Measurements from ENCODE around the gene NXN.
"Not testable (repeated sequence)": the region's sequence is repeated elsewhere in the genome, so short reads cannot be mapped to it uniquely, and the experiment has no call there.

NXN gene

DNA sequence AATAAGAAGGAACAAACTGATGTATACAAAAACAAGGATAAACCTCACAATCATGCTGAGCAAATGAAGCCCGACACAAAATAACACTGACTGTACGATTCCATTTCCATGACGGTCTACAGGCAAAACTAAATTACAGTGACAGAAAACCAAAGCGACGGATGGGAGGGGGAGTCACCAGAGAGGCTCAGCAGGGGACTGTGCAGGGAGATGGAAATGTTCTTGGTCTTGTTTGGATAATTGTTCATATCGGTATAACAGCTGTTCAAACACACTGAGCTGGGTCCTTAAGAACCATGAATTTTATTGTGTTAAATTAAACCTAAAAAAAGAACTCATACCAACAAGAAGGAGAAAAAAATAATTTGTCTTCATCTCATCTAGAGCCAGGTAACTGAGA lies 97.8 kb downstream of the NXN start:
- no peak for DNase-seq

DNA sequence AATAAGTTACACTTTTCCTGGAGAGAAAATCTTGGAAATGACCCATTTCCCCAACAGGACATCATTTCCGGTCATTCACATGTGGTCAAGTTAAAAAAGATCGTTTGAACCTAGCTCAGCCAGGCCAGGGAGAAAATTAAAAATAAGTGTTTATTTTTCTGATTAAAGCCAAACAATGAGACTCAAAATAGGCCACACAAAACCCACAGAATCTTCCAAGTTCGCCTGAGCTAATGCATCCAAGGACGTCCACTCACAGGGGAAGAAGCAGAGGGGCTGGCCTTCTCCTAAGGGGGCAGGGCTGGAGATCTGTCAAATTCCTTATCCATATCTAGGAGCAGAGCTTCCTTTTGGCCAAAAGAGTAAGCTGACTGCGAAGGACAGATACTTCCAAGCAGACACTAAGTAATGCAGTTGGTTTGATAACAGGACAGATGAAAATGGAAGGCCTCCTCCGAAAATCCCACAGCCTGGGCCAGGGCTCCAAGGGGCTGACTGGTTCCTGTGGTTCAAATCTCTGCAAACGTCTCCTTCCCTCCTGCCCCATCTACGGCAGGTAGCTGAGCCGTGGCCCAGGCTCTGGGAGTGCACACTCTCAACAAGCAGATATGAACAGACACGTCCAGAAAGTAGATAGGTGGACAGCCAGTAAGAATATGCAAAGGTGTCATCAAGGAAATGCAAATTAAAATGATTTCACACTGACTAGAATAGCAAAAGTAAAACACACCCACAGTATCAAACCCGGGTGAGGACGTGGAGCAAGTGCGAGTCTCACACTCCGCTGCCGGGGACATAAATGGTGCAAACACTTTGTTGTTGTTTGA lies 98.9 kb downstream of the NXN start:
- no peak for DNase-seq

DNA sequence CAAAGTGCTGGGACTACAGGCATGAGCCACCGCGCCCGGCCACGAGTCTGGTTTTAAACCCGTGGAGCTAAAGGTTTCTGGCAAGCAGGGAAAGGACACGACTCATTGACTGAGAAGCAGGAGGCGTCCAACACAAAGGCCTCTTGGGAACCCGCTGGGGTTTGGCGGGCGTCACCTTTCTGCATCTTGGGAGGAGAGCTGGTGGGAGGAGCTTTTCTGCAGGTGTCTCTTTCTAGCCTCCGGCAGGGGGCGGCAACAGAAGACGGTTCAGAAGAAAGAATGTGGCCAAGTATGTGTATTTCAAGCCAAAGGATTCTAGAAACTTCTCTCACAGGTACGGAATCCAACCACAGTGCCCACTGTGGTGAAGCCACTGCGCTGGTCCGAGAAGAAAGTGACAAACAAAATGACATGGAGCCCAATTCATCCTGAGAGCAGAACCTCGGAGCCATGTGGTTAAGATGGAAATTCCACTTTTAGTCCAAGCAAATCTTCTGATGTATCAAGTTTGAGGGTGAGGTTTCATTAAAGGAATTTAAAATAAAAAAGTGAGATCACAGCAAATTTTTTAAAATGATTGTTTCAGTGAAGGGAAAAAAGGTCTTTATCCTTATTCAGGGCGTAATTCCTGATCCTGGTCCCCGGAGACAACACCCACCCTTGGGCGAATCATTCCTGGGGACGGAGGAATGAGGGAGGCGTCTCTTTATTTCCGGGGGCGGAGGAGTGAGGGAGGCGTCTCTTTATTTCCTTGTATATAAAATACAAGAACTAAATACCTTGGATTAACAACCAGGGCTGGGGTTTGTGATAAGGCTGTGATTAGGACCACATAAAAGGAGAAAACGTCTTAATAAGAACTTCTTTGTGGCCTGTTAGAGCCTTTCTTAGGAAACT lies 99.8 kb downstream of the NXN start:
- DNase-seq: no peak

DNA sequence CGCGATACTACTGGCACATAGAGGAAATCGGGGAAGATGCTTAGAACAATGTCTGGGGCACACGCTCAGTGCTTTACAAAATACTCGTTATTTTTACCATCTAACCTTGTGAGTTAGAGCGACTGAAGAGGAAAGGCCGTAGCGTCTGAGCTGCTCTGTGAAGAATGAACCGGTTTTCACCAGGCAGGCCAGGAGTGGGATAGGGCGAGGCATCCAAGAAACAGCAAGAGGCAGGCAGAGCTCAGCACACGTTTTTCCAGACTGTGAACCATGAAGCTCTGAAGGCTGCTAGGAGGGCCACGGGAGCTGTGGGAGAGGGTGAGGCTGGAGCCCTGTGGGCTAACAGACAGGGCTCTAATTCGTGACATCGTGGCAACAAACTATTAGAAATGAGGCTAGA lies 101.9 kb downstream of the NXN start:
- DNase-seq: no peak

DNA sequence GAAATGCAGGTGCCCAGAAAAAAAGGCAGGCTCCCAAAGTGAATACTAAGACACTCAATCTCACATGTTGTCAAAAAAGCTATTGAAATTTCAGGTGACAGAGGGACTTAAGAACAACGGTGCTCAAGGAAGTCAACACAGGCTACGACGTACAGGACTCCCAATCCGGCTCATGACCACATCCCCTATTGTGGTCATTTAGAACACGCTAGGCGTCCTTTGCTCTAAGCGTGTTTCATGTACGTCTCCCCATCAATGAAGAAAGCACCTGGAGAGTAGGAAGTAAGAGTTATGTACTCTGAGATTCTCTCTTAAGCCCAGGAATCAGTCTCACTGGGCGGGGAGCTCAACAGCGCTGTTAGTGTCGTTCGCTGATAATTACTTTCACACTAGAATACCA lies 103.3 kb downstream of the NXN start:
- DNase-seq: no peak

DNA sequence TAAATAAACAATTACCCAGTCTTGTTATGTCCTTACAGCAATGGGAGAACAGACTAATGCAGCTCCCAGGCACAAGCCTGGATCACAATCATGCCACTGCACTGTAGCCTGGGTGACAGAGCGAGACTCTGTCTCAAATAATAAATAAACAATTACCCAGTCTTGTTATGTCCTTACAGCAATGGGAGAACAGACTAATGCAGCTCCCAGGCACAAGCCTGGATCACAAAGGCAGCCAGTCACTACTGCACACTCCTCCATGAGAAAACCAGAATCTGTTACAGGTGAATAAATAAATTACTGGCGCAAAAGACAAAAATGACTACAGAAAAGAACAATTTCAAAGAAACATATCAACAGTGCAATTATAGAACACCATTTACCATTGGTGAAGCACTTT lies 105.0 kb downstream of the NXN start:
- DNase-seq: not testable (repeated sequence)

- DNase-seq: no peak
These were observed 106.7 kb downstream of the NXN start for GRCh38 chr17:872855-873254.

- DNase-seq: no peak
These were observed 107.6 kb downstream of the NXN start for GRCh38 chr17:871751-872519.

GRCh38 chr17:869567-870525 lies 109.7 kb downstream of the NXN start:
- DNase-seq: no peak

- no peak for DNase-seq
These were observed 110.5 kb downstream of the NXN start for GRCh38 chr17:869086-869485.

- DNase-seq: no peak
These were observed 111.6 kb downstream of the NXN start for GRCh38 chr17:867896-868489.

DNA sequence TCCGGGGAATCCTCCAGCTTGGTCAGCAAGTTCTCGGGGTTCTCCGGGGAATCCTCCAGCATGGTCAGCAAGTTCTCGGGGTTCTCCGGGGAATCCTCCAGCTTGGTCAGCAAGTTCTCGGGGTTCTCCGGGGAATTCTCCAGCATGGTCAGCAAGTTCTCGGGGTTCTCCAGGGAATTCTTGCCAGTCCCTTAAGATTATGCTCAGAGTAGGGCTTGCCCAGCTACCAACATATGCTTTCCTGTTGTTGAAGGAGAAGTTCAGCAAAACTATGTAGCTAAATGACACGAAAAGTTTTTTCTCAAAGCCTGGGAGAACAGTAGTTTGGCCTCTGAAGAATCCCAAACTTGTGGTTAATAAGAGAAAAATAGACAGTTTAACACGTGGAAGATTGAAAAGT lies 112.3 kb downstream of the NXN start:
- DNase-seq: not testable (repeated sequence)

DNA sequence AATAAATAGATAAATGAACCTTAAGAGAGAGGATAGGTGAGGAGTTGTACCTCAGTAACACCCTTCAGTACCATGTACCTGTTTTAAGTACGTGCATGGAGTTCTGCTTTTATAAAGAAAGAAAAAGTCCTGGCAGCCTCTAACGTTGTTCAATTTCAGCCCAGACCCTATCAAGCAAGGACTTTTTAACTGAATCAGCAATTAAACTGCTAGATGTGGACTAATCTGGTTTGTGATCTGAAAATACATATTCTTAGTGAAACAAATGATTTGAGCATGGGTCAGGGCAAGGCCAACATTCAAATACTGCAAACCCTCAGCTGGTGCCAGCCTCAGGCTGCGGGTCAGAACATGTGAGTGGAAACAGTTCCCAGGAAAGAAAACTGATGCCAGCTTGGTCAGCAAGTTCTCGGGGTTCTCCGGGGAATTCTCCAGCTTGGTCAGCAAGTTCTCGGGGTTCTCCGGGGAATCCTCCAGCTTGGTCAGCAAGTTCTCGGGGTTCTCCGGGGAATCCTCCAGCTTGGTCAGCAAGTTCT lies 112.9 kb downstream of the NXN start:
- no peak for DNase-seq

DNA sequence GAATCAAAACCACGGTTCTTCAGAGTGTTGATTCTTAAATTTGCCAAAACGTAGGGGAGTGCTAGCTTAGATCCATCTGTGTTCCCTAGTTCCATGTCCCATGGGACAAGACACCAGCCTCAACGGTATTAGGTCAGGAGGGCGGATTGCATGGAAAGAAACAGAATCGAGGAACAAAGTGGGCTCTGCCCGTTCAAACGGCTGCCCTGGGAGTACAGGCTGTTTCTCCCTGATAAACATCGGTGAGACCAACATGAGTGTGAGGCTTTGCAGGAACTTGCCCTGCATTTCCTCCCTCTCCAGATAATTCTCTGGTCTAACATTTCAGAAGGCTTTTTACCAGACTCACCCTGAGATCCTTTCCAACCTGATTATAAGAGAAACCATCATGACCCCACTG lies 115.3 kb downstream of the NXN start:
- DNase-seq: no peak

DNA sequence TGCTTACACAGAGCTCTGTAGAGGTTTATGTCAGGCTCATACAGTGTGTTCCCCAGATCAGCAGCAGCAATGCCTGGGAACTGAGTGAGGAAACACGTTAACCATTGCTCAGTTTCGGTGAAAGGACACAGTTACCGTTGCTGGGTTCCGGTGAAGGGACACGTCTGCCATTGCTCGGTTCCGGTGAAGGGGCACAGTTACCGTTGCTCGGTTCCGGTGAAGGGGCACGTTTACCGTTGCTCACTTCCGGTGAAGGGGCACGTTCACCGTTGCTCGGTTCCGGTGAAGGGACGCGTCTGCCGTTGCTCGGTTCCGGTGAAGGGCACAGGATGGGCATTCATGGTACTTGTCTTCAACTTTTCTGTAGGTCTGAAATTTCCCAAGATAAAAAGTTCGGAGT lies 115.7 kb downstream of the NXN start:
- DNase-seq: no peak

- no peak for DNase-seq
These were observed 117.0 kb downstream of the NXN start for GRCh38 chr17:862582-862981.

- DNase-seq: no peak
These were observed 118.2 kb downstream of the NXN start for GRCh38 chr17:861364-861763.

GRCh38 chr17:860805-861204 lies 118.8 kb downstream of the NXN start:
- no peak for DNase-seq

DNA sequence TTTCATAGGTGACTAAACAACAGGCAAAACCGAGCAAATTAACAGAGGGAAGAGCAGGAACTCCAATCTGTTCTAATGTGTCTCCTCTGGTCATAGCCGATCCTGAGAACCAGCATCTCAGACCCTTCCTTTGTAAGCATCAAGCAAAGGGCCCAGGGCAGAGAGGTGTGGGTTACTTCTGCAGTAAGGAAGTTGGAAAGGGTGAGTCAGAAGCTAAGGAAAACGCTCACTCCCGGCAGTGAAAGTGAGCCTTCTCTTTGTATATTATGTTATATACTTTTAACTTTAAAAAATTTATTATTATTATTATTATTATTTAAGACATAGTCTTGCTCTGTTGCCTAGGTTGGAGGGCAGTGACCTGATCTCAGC lies 119.8 kb downstream of the NXN start:
- no peak for DNase-seq

DNA sequence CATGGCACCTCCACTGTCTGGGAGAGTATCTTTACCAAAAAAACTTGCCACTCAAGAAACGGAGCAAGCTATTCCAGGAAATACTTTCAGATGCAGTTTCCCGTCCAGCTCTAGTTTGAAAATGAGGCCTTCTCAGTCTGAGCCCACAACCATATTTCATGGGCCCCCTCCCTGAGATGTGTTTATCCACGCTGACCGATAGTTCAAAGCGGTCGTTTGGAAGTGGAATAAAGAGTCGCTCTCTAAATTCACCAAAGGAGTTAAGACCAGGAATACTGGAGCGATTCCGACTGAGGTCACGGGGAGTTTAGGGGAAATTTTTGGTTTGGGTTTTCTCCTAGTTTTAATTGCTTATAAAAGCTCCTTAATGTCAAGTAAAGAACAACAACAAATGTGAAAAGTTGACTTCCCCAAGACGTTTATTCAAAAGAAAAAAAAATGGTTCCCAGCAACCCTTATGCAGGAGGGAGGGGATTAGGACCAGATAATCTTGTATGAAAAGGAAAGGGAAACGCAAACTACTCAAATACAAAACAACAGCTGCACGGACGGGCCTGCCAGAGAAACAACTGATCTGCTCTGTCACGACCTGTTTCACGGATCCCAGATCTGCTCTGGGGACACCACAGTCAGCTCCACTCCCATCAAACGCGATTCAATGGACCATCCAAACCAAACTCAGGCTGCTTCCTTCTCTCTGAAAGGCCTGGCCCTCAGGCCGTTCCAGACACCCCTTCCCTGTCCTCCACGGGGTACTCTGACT lies 120.3 kb downstream of the NXN start:
- DNase-seq: no peak

DNA sequence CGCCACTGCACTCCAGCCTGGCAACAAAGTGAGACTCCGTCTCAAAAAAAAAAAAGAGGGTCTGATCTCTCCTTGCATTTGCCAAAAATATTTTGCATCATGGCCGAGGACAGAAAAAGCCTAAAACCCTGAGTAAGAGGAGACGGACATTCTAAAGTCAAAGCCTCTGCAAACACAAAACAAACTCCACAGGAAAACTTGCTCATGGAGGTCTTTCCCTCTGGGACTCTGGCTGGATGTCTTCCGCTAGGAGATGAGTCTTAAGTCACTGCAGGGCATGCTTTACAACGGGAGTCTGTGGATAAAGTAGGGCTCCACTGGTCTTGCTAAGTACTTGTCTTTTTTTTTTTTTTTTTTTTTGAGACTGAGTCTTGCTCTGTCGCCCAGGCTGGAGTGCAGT lies 123.4 kb downstream of the NXN start:
- DNase-seq: no peak

Data from NCI-H1048 (cell line).